Endothelial cell of umbilical vein (primary cell): ENCODE data around the gene OVOL3. TPM values are rescaled to one million over a fixed set of nuclear protein-coding genes. Genes with fewer than 3 reads are reported as not detected.

Experiments
- BruUV-seq: library from RNA; stranded (reverse); fragments of 400-500 nt; replicated peaks from 2 replicates; lab custom pipeline; 2021; lab: Mats Ljungman, UMichigan
- CTCF ChIA-PET: fragments of 300-600, 350-600 bp; sonication (Branson Sonifier 250); formaldehyde crosslinking; loops from one replicate; lab custom pipeline; 2021; ENCODE audit warnings: antibody characterized with exemption, inconsistent platforms; lab: Charles Lee
- POLR2A ChIA-PET: fragments of 300-600, 350-600 bp; sonication (Branson Sonifier 250); formaldehyde crosslinking; loops from one replicate; lab custom pipeline; 2021; ENCODE audit warnings: antibody characterized with exemption, inconsistent platforms; lab: Charles Lee
- DNase-seq: peaks from one replicate; pipeline ENCODE4 v3.0.0-alpha.2; 2011; ENCODE audit warnings: low read depth, low spot score
- FAIRE-seq: peaks from 2 replicates; lab custom pipeline; 2011; peaks lifted over from hg19 to GRCh38; lab: Jason Lieb, UNC
- H2AFZ ChIP-seq: 2 replicates; pipeline ENCODE4 v1.6.0; 2012; ENCODE audit warnings: low read depth, low read length, control low read depth, inconsistent platforms
- H3K27ac ChIP-seq: 2 replicates; pipeline ENCODE4 v1.5.1; 2011; ENCODE audit warnings: low read depth, mild to moderate bottlenecking, control low read depth, low read length, moderate library complexity; ENCODE audit not compliant: insufficient read depth
- H3K27me3 ChIP-seq, 2 experiments: 2 replicates each; pipeline versions ENCODE4 v1.6.0 to v1.6.1; 2011; ENCODE audit warnings: low read length in 2 of 2, mixed read lengths in 1 of 2; ENCODE audit not compliant: control insufficient read depth in 2 of 2, insufficient read depth in 2 of 2
- H3K36me3 ChIP-seq, 2 experiments: 2 replicates in 1 of 2; 3 replicates in 1 of 2; pipeline ENCODE4 v1.5.1; 2011; ENCODE audit warnings: low read length in 2 of 2, mild to moderate bottlenecking in 1 of 2, moderate library complexity in 1 of 2; ENCODE audit not compliant: control insufficient read depth in 2 of 2, insufficient read depth in 2 of 2; ENCODE audit errors: extremely low read depth in 1 of 2
- H3K4me1 ChIP-seq: 3 replicates; pipeline ENCODE4 v1.5.1; 2011; ENCODE audit warnings: mild to moderate bottlenecking, low read length; ENCODE audit not compliant: control insufficient read depth, insufficient read depth; ENCODE audit errors: extremely low read depth
- H3K4me2 ChIP-seq: 2 replicates; pipeline ENCODE4 v1.6.1; 2011; ENCODE audit warnings: low read length, control low read depth, mixed read lengths; ENCODE audit not compliant: insufficient read depth
- H3K4me3 ChIP-seq, 3 experiments: fragments of 200-600 bp in 1 of 3; sonication (generic), shearing (Covaris generic) in 1 of 3; replicated peaks in 1 of 3; 2 replicates each; pipeline ENCODE4 v1.5.1; 2011 to 2016; ENCODE audit warnings: control low read depth in 3 of 3, low read length in 3 of 3, mild to moderate bottlenecking in 2 of 3, inconsistent platforms in 1 of 3, low read depth in 1 of 3, moderate library complexity in 1 of 3; ENCODE audit not compliant: insufficient read depth in 1 of 3
- H3K79me2 ChIP-seq: 2 replicates; pipeline ENCODE4 v1.6.0; 2012; ENCODE audit warnings: low read length, inconsistent platforms; ENCODE audit not compliant: control insufficient read depth, insufficient read depth
- H3K9ac ChIP-seq: replicated peaks from 2 replicates; pipeline ENCODE3; 2011; ENCODE audit warnings: low read length, control low read depth; ENCODE audit not compliant: insufficient read depth; ENCODE audit errors: extremely low read depth
- H3K9me1 ChIP-seq: replicated peaks from 3 replicates; pipeline ENCODE4 v1.6.0; 2011; ENCODE audit warnings: mild to moderate bottlenecking, low read length; ENCODE audit not compliant: control insufficient read depth, insufficient read depth; ENCODE audit errors: extremely low read depth
- H3K9me3 ChIP-seq: replicated peaks from 2 replicates; pipeline ENCODE4 v1.5.1; 2012; ENCODE audit warnings: low read length, inconsistent platforms; ENCODE audit not compliant: control insufficient read depth, insufficient read depth
- H4K20me1 ChIP-seq: replicated peaks from 2 replicates; pipeline ENCODE3; 2011; ENCODE audit warnings: mild to moderate bottlenecking, low read length; ENCODE audit not compliant: control insufficient read depth, insufficient read depth; ENCODE audit errors: extremely low read depth
- EZH2 ChIP-seq: IDR thresholded peaks from 2 replicates; pipeline ENCODE4 v1.6.1; 2012; ENCODE audit warnings: borderline replicate concordance, low read depth, mild to moderate bottlenecking, moderate library complexity, low read length, inconsistent platforms; ENCODE audit not compliant: severe bottlenecking
- FOS ChIP-seq: IDR thresholded peaks from 2 replicates; pipeline ENCODE4 v1.6.1; 2011; ENCODE audit warnings: mild to moderate bottlenecking, low read length, moderate library complexity, borderline replicate concordance; ENCODE audit not compliant: insufficient read depth
- GATA2 ChIP-seq: IDR thresholded peaks from 2 replicates; pipeline ENCODE4 v1.7.0; 2011; ENCODE audit warnings: low read depth, mild to moderate bottlenecking, moderate library complexity, mixed read lengths, low read length; ENCODE audit not compliant: insufficient read length, insufficient read depth
- JUN ChIP-seq: IDR thresholded peaks from 2 replicates; pipeline ENCODE4 v1.6.1; 2011; ENCODE audit warnings: borderline replicate concordance, low read depth; ENCODE audit not compliant: insufficient read length, insufficient read depth
- MAX ChIP-seq: IDR thresholded peaks from 2 replicates; pipeline ENCODE4 v1.6.1; 2011; ENCODE audit not compliant: insufficient read depth, insufficient read length
- MYC ChIP-seq: IDR thresholded peaks from one replicate; pipeline ENCODE4 v1.6.1; 2011; ENCODE audit warnings: mild to moderate bottlenecking, low read depth, low read length
- POLR2A ChIP-seq: IDR thresholded peaks from 2 replicates; pipeline ENCODE4 v1.6.1; 2012; ENCODE audit warnings: low read depth, mild to moderate bottlenecking, control low read depth, low read length
- POLR2AphosphoS5 ChIP-seq: IDR thresholded peaks from 2 replicates; pipeline ENCODE4 v1.6.1; 2012; ENCODE audit warnings: low read depth, mild to moderate bottlenecking, control low read depth, low read length, moderate library complexity; ENCODE audit not compliant: insufficient read depth
- dilution Hi-C: fragments of 300-500 bp; cut with MboI; formaldehyde crosslinking; loops from one replicate; pipeline ENCODE4 v1.15.0; 2019; ENCODE audit warnings: low sequenced_read_pairs; ENCODE audit not compliant: extremely low pct_ligation_motif_present
- intact Hi-C: fragments of 100-400 bp; cut with micrococcal nuclease; formaldehyde crosslinking; loops from one replicate; pipeline ENCODE4 v1.10.0; 2022
- polyA plus RNA-seq, 4 experiments: library from polyadenylated mRNA; depleted of rRNA in 3 of 4; stranded (reverse) in 3 of 4; unstranded in 1 of 4; fragments of >200 nt; gene quantifications; 2 replicates each; pipeline versions ENCODE4 v1.2.1 to v1.2.3, GENCODE V29; 2011 to 2012; ENCODE audit warnings: missing spikeins in 1 of 4
- total RNA-seq: library from RNA; stranded (reverse); gene quantifications from 2 replicates; pipeline ENCODE4 v1.2.3, GENCODE V29; 2021
- TF ChIP-seq, protein P1 (sequence below), 2 donors: IDR thresholded peaks; 1 replicate in 1 of 2; 2 replicates in 1 of 2; pipeline ENCODE4 v1.5.1; 2011; ENCODE audit warnings: low read length in 2 of 2, mild to moderate bottlenecking in 2 of 2, moderate library complexity in 2 of 2, control low read depth in 1 of 2, inconsistent platforms in 1 of 2, low read depth in 1 of 2; ENCODE audit not compliant: insufficient read depth in 1 of 2; ENCODE audit errors: extremely low read depth in 1 of 2

Gene OVOL3
- total and polyA plus RNA-seq, 2 donors (not counting 3 experiments of a cell fraction or from before 2014, with no cell fraction given), result not detected

- no peaks in the 10 kb centered on the region for H3K27me3 ChIP-seq
- H3K9me1 ChIP-seq, result no peaks in the 10 kb centered on the region
- H2AFZ ChIP-seq, result no peak overlapping the region
- dilution Hi-C loops, result no loop called here
- FAIRE-seq (no peak), DNase-seq (no peak)
- H3K4me1 ChIP-seq, result no peaks in the 10 kb centered on the region
- TF ChIP-seq POLR2A (no peak), POLR2AphosphoS5 (no peak), MYC (no peak), MAX (no peak), GATA2 (no peak), FOS (no peak), EZH2 (no peak), JUN (no peak)
- TF ChIP-seq, protein P1, sequence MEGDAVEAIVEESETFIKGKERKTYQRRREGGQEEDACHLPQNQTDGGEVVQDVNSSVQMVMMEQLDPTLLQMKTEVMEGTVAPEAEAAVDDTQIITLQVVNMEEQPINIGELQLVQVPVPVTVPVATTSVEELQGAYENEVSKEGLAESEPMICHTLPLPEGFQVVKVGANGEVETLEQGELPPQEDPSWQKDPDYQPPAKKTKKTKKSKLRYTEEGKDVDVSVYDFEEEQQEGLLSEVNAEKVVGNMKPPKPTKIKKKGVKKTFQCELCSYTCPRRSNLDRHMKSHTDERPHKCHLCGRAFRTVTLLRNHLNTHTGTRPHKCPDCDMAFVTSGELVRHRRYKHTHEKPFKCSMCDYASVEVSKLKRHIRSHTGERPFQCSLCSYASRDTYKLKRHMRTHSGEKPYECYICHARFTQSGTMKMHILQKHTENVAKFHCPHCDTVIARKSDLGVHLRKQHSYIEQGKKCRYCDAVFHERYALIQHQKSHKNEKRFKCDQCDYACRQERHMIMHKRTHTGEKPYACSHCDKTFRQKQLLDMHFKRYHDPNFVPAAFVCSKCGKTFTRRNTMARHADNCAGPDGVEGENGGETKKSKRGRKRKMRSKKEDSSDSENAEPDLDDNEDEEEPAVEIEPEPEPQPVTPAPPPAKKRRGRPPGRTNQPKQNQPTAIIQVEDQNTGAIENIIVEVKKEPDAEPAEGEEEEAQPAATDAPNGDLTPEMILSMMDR (IDR thresholded peaks at IDR 0.05; ENCODE audit: extremely low read depth in 1 of 2, insufficient read depth in 1 of 2, low read depth in 1 of 2, low read length in 2 of 2), result no peak
- intact Hi-C loops, result no loop called here
- H3K4me3 ChIP-seq, result no peak overlapping the region
- no peaks in the 10 kb centered on the region for H4K20me1 ChIP-seq
- no peak overlapping the region for H3K9ac ChIP-seq
- no peaks in the 10 kb centered on the region for H3K36me3 ChIP-seq
- no peak overlapping the region for H3K4me2 ChIP-seq
- no peaks in the 10 kb centered on the region for H3K79me2 ChIP-seq
- CTCF ChIA-PET, result no interaction called here
- H3K9me3 ChIP-seq, result no peaks in the 10 kb centered on the region
- H3K27ac ChIP-seq, result no peak overlapping the region
- BruUV-seq, result no TSS peak
- POLR2A ChIA-PET, result no interaction called here
Measured at GRCh38 chr19:36160821-36161596, 50.1 kb downstream of the OVOL3 start.

Other genes with a start within 250 kb of the OVOL3 start
- 6.2 and 9.0 TPM in 2 replicates for gene APLP1, start 242.6 kb upstream of the OVOL3 start, total RNA-seq
- gene APLP1, start 242.6 kb upstream of the OVOL3 start, polyA plus RNA-seq, result 13.0 and 15.1 TPM in 2 replicates
- 7.6 and 8.7 TPM in 2 replicates for gene NFKBID, start 210.6 kb upstream of the OVOL3 start, total RNA-seq
- 5.5 and 6.7 TPM in 2 replicates for gene NFKBID, start 210.6 kb upstream of the OVOL3 start, polyA plus RNA-seq
- gene HCST, start 208.6 kb upstream of the OVOL3 start, total RNA-seq, result not detected in 2 replicates
- not detected in 2 replicates for gene HCST, start 208.6 kb upstream of the OVOL3 start, polyA plus RNA-seq
- not detected in 2 replicates for gene TYROBP, start 202.8 kb upstream of the OVOL3 start, total RNA-seq
- not detected in 2 replicates for gene TYROBP, start 202.8 kb upstream of the OVOL3 start, polyA plus RNA-seq
- gene LRFN3, start 174.8 kb upstream of the OVOL3 start, total RNA-seq, result 15.9 and 17.3 TPM in 2 replicates
- 4.1 and 5.8 TPM in 2 replicates for gene LRFN3, start 174.8 kb upstream of the OVOL3 start, polyA plus RNA-seq
- gene SDHAF1, start 116.0 kb upstream of the OVOL3 start, total RNA-seq, result 8.4 and 10.3 TPM in 2 replicates
- 16.2 and 16.5 TPM in 2 replicates for gene SDHAF1, start 116.0 kb upstream of the OVOL3 start, polyA plus RNA-seq
- gene SYNE4, start 102.3 kb upstream of the OVOL3 start, total RNA-seq, result 0.62 and 1.3 TPM in 2 replicates
- gene SYNE4, start 102.3 kb upstream of the OVOL3 start, polyA plus RNA-seq, result 0.38 and 0.46 TPM in 2 replicates
- gene ALKBH6, start 96.9 kb upstream of the OVOL3 start, total RNA-seq, result 17.3 and 21.4 TPM in 2 replicates
- gene ALKBH6, start 96.9 kb upstream of the OVOL3 start, polyA plus RNA-seq, result 26.7 and 33.2 TPM in 2 replicates
- gene CLIP3, start 78.3 kb upstream of the OVOL3 start, total RNA-seq, result 21.0 and 24.4 TPM in 2 replicates
- gene CLIP3, start 78.3 kb upstream of the OVOL3 start, polyA plus RNA-seq, result 4.7 and 7.0 TPM in 2 replicates
- gene THAP8, start 56.9 kb upstream of the OVOL3 start, total RNA-seq, result 2.9 and 4.1 TPM in 2 replicates
- gene THAP8, start 56.9 kb upstream of the OVOL3 start, polyA plus RNA-seq, result 6.6 and 8.3 TPM in 2 replicates
- 12.1 and 13.4 TPM in 2 replicates for gene WDR62, start 56.2 kb upstream of the OVOL3 start, total RNA-seq
- 8.0 and 8.7 TPM in 2 replicates for gene WDR62, start 56.2 kb upstream of the OVOL3 start, polyA plus RNA-seq
- 63.3 and 64.8 TPM in 2 replicates for gene POLR2I, start 3.7 kb downstream of the OVOL3 start, total RNA-seq
- gene POLR2I, start 3.7 kb downstream of the OVOL3 start, polyA plus RNA-seq, result 53.0 and 89.7 TPM in 2 replicates
- gene TBCB, start 4.3 kb downstream of the OVOL3 start, total RNA-seq, result 178 and 190 TPM in 2 replicates
- gene TBCB, start 4.3 kb downstream of the OVOL3 start, polyA plus RNA-seq, result 363 and 364 TPM in 2 replicates
- gene CAPNS1, start 28.9 kb downstream of the OVOL3 start, total RNA-seq, result 722 and 777 TPM in 2 replicates
- gene CAPNS1, start 28.9 kb downstream of the OVOL3 start, polyA plus RNA-seq, result 1,095 and 1,235 TPM in 2 replicates
- gene COX7A1, start 41.3 kb downstream of the OVOL3 start, total RNA-seq, result 26.8 and 35.2 TPM in 2 replicates
- 10.6 and 11.6 TPM in 2 replicates for gene COX7A1, start 41.3 kb downstream of the OVOL3 start, polyA plus RNA-seq
- 3.1 and 3.6 TPM in 2 replicates for gene ZNF565, start 103.5 kb downstream of the OVOL3 start, total RNA-seq
- gene ZNF565, start 103.5 kb downstream of the OVOL3 start, polyA plus RNA-seq, result 1.4 and 1.8 TPM in 2 replicates
- 63.3 and 65.9 TPM in 2 replicates for gene ZNF146, start 104.0 kb downstream of the OVOL3 start, total RNA-seq
- gene ZNF146, start 104.0 kb downstream of the OVOL3 start, polyA plus RNA-seq, result 9.7 and 17.8 TPM in 2 replicates